H1 (cell line): ENCODE measurements around the gene HES4. TPM values are rescaled to one million over a fixed set of nuclear protein-coding genes. Genes with fewer than 3 reads are reported as not detected.

Source experiments
- CTCF ChIA-PET: fragments of 300-600 bp; sonication (Branson Sonifier 250); formaldehyde crosslinking; loops from one replicate; lab custom pipeline; 2021; ENCODE audit not compliant: partially characterized antibody; lab: Charles Lee
- POLR2A ChIA-PET: fragments of 300-600 bp; sonication (Branson Sonifier 250); formaldehyde crosslinking; loops from one replicate; lab custom pipeline; 2021; ENCODE audit warnings: inconsistent platforms; ENCODE audit not compliant: partially characterized antibody; lab: Charles Lee
- DNase-seq, 2 experiments: peaks; one replicate each; pipeline versions ENCODE4 v3.0.0 to v3.0.0-alpha.2; 2010 to 2022; ENCODE audit warnings: low spot score in 2 of 2, low read depth in 1 of 2, mixed read lengths in 1 of 2
- FAIRE-seq: peaks from 2 replicates; lab custom pipeline; 2011; peaks lifted over from hg19 to GRCh38; lab: Jason Lieb, UNC
- H2AFZ ChIP-seq: 2 replicates; pipeline ENCODE4 v1.8.1; 2012; ENCODE audit warnings: low read length, inconsistent platforms
- H2AK5ac ChIP-seq: 2 replicates; pipeline ENCODE4 v1.6.1; 2013; ENCODE audit warnings: low read depth, low read length
- H2BK120ac ChIP-seq: replicated peaks from 2 replicates; pipeline ENCODE3; 2013; ENCODE audit warnings: low read depth, low read length, inconsistent platforms
- H2BK12ac ChIP-seq: 2 replicates; pipeline ENCODE4 v1.6.1; 2013; ENCODE audit warnings: low read depth, low read length
- H2BK15ac ChIP-seq: 2 replicates; pipeline ENCODE4 v1.6.1; 2013; ENCODE audit warnings: low read length
- H2BK20ac ChIP-seq: 2 replicates; pipeline ENCODE4 v1.6.1; 2013; ENCODE audit warnings: low read length
- H2BK5ac ChIP-seq: 2 replicates; pipeline ENCODE4 v1.6.1; 2013; ENCODE audit warnings: low read depth, low read length
- H3K14ac ChIP-seq: 2 replicates; pipeline ENCODE4 v1.6.1; 2013; ENCODE audit warnings: inconsistent platforms; ENCODE audit not compliant: insufficient read length
- H3K18ac ChIP-seq: 2 replicates; pipeline ENCODE4 v1.6.1; 2013; ENCODE audit warnings: low read length; ENCODE audit errors: extremely low read depth
- H3K23ac ChIP-seq: 2 replicates; pipeline ENCODE4 v1.6.1; 2013; ENCODE audit warnings: inconsistent platforms; ENCODE audit not compliant: insufficient read length
- H3K23me2 ChIP-seq: 2 replicates; pipeline ENCODE4 v1.6.1; 2013; ENCODE audit warnings: low read depth, low read length
- H3K27ac ChIP-seq: 2 replicates; pipeline ENCODE4 v1.6.1; 2011; ENCODE audit warnings: low read depth, low read length, inconsistent platforms
- H3K27me3 ChIP-seq, 4 experiments: replicated peaks in 1 of 4; 1 replicate in 1 of 4; 2 replicates in 3 of 4; pipeline versions ENCODE4 v1.6.1 to v1.8.1; 2011 to 2013; ENCODE audit warnings: low read length in 3 of 4, mild to moderate bottlenecking in 3 of 4, inconsistent platforms in 2 of 4, mixed read lengths in 2 of 4, moderate library complexity in 1 of 4; ENCODE audit not compliant: control insufficient read depth in 3 of 4, insufficient read depth in 3 of 4; ENCODE audit errors: extremely low read depth in 1 of 4
- H3K36me3 ChIP-seq, 4 experiments: 2 replicates each; pipeline versions ENCODE4 v1.6.1 to v1.8.1; 2011 to 2013; ENCODE audit warnings: mild to moderate bottlenecking in 4 of 4, low read length in 3 of 4, moderate library complexity in 2 of 4, control low read depth in 1 of 4, inconsistent platforms in 1 of 4; ENCODE audit not compliant: insufficient read depth in 4 of 4, control insufficient read depth in 2 of 4
- H3K4ac ChIP-seq: replicated peaks from 2 replicates; pipeline ENCODE3; 2013; ENCODE audit warnings: low read length, low read depth, mixed read lengths, inconsistent platforms; ENCODE audit not compliant: insufficient read length
- H3K4me1 ChIP-seq, 4 experiments: replicated peaks in 1 of 4; 1 replicate in 1 of 4; 2 replicates in 3 of 4; pipeline versions ENCODE4 v1.6.1 to v1.8.1; 2011 to 2013; ENCODE audit warnings: low read length in 3 of 4, inconsistent platforms in 2 of 4, mixed read lengths in 1 of 4; ENCODE audit not compliant: insufficient read depth in 4 of 4, control insufficient read depth in 3 of 4
- H3K4me2 ChIP-seq, 2 experiments: 2 replicates each; pipeline versions ENCODE4 v1.6.1 to v1.8.1; 2011 to 2013; ENCODE audit warnings: low read depth in 2 of 2, low read length in 2 of 2, control low read depth in 1 of 2, inconsistent platforms in 1 of 2, mild to moderate bottlenecking in 1 of 2; ENCODE audit not compliant: insufficient read depth in 1 of 2
- H3K4me3 ChIP-seq, 4 experiments: fragments of 200-600, 300-600 bp in 1 of 4; sonication (generic), shearing (Covaris generic), sonication (Bioruptor Twin) in 1 of 4; 2 replicates each; pipeline versions ENCODE4 v1.5.1 to v1.8.1; 2011 to 2016; ENCODE audit warnings: low read length in 4 of 4, low read depth in 3 of 4, control low read depth in 2 of 4, inconsistent platforms in 2 of 4, mild to moderate bottlenecking in 2 of 4, mixed read lengths in 1 of 4, moderate library complexity in 1 of 4; ENCODE audit not compliant: insufficient read depth in 2 of 4; ENCODE audit errors: extremely low read depth in 1 of 4
- H3K56ac ChIP-seq: replicated peaks from 2 replicates; pipeline ENCODE3; 2013; ENCODE audit warnings: low read depth, mild to moderate bottlenecking, mixed read lengths, low read length, inconsistent platforms; ENCODE audit not compliant: insufficient read length
- H3K79me1 ChIP-seq: 2 replicates; pipeline ENCODE4 v1.6.1; 2013; ENCODE audit warnings: low read depth, low read length, control low read depth
- H3K79me2 ChIP-seq, 2 experiments: 2 replicates each; pipeline versions ENCODE4 v1.6.1 to v1.8.1; 2012 to 2013; ENCODE audit warnings: low read length in 2 of 2, mild to moderate bottlenecking in 2 of 2, inconsistent platforms in 1 of 2; ENCODE audit not compliant: insufficient read depth in 2 of 2, control insufficient read depth in 1 of 2
- H3K9ac ChIP-seq, 4 experiments: replicated peaks in 1 of 4; 1 replicate in 1 of 4; 2 replicates in 3 of 4; pipeline versions ENCODE4 v1.6.1 to v1.8.1; 2011 to 2013; ENCODE audit warnings: low read depth in 3 of 4, low read length in 3 of 4, control low read depth in 2 of 4, mild to moderate bottlenecking in 2 of 4, moderate library complexity in 2 of 4, inconsistent platforms in 1 of 4; ENCODE audit errors: extremely low read depth in 1 of 4
- H3K9me3 ChIP-seq, 2 experiments: 2 replicates each; pipeline versions ENCODE4 v1.6.1 to v1.8.1; 2012 to 2013; ENCODE audit warnings: mild to moderate bottlenecking in 2 of 2, moderate library complexity in 2 of 2, control low read depth in 1 of 2, inconsistent platforms in 1 of 2, low read depth in 1 of 2, low read length in 1 of 2, mixed read lengths in 1 of 2; ENCODE audit not compliant: insufficient read depth in 2 of 2
- H4K20me1 ChIP-seq, 2 experiments: replicated peaks in 1 of 2; 2 replicates each; pipeline versions ENCODE3 to v1.8.1; 2011 to 2013; ENCODE audit warnings: inconsistent platforms in 2 of 2, low read length in 2 of 2, mild to moderate bottlenecking in 1 of 2; ENCODE audit not compliant: insufficient read depth in 2 of 2, control insufficient read depth in 1 of 2
- H4K5ac ChIP-seq: 2 replicates; pipeline ENCODE4 v1.6.1; 2013; ENCODE audit warnings: low read length, low read depth, mixed read lengths, inconsistent platforms; ENCODE audit not compliant: insufficient read length
- H4K8ac ChIP-seq: 2 replicates; pipeline ENCODE4 v1.8.0; 2013; ENCODE audit warnings: mild to moderate bottlenecking, moderate library complexity, low read length, inconsistent platforms; ENCODE audit not compliant: insufficient read depth; ENCODE audit errors: extremely low read depth
- H4K91ac ChIP-seq: replicated peaks from 2 replicates; pipeline ENCODE3; 2013; ENCODE audit warnings: low read length, mixed read lengths, inconsistent platforms; ENCODE audit not compliant: insufficient read length
- CREB1 ChIP-seq: IDR thresholded peaks from 2 replicates; pipeline ENCODE4 v1.6.1; 2012; ENCODE audit warnings: inconsistent platforms
- CTCF ChIP-seq, 3 experiments: IDR thresholded peaks; 1 replicate in 2 of 3; 2 replicates in 1 of 3; pipeline versions ENCODE4 v1.5.1 to v1.6.1; 2011; ENCODE audit warnings: low read length in 3 of 3, mild to moderate bottlenecking in 3 of 3, inconsistent platforms in 2 of 3, low read depth in 1 of 3, moderate library complexity in 1 of 3; ENCODE audit not compliant: insufficient read depth in 1 of 3; ENCODE audit errors: control extremely low read depth in 1 of 3
- FOSL1 ChIP-seq: IDR thresholded peaks from 2 replicates; pipeline ENCODE4 v1.6.1; 2011; ENCODE audit warnings: mild to moderate bottlenecking, low read depth, low read length, moderate library complexity; ENCODE audit not compliant: insufficient read depth
- GTF2F1 ChIP-seq: IDR thresholded peaks from 2 replicates; pipeline ENCODE4 v1.6.1; 2012; ENCODE audit warnings: low read depth, low read length, improper control_type of control experiment, borderline replicate concordance
- NRF1 ChIP-seq: IDR thresholded peaks from 2 replicates; pipeline ENCODE4 v1.6.1; 2011; ENCODE audit warnings: mild to moderate bottlenecking, low read depth, low read length, improper control_type of control experiment
- POU5F1 ChIP-seq: IDR thresholded peaks from 2 replicates; pipeline ENCODE4 v1.6.1; 2011; ENCODE audit warnings: low read depth, mild to moderate bottlenecking, low read length, moderate library complexity
- TCF12 ChIP-seq: IDR thresholded peaks from 2 replicates; pipeline ENCODE4 v1.6.1; 2011; ENCODE audit warnings: low read depth, mild to moderate bottlenecking, low read length
- WGBS, 2 experiments: shearing (Covaris generic) in 1 of 2; methylation state at CpG; one replicate each; pipeline versions ENCODE4 v1.1.6 to v1.1.7; 2013 to 2015; ENCODE audit warnings: low lambda C conversion rate in 2 of 2, mixed read lengths in 2 of 2, inconsistent platforms in 1 of 2, low coverage in 1 of 2, missing lambda C conversion rate in 1 of 2; ENCODE audit not compliant: insufficient replicate concordance in 2 of 2, insufficient coverage in 1 of 2, insufficient read length in 1 of 2; ENCODE audit errors: extremely low coverage in 1 of 2, missing lambda C conversion rate in 1 of 2; 5-methylcytosine and 5-hydroxymethylcytosine counted together
- polyA plus RNA-seq, 7 experiments: library from polyadenylated mRNA; depleted of rRNA in 3 of 7; stranded (reverse) in 5 of 7; unstranded in 2 of 7; fragments of >200 nt in 5 of 7; fragments of 200-250 nt in 2 of 7; gene quantifications; 1 replicate in 5 of 7; 2 replicates in 1 of 7; 4 replicates in 1 of 7; pipeline versions ENCODE4 v1.2.1 to v1.2.3, GENCODE V29; 2011 to 2013; ENCODE audit warnings: missing spikeins in 2 of 7, mixed read lengths in 2 of 7
- total RNA-seq: library from RNA; stranded (reverse); fragmentation: NEBNext Ultra II Directional; extraction: Animal tissue kit (Norgen Biotek cat#: 25700); gene quantifications from 2 replicates; pipeline ENCODE4 v1.2.1, GENCODE V29; 2021

HES4 gene
- total and polyA plus RNA-seq, 2 of the 8 experiments (the other 6 are each of a cell fraction or from before 2014, with no cell fraction given): 2.8 to 3.5 TPM

- H3K18ac ChIP-seq: no peak overlapping the region
- H3K36me3 ChIP-seq: peaks cover 0 to 19% (median 10%) of the 10 kb centered on the region in 4 experiments; a peak in 7 of 8 replicates
- no peak overlapping the region for H3K9ac ChIP-seq
- no peak overlapping the region for H3K23ac ChIP-seq
- no peak overlapping the region for H3K27ac ChIP-seq
- CTCF ChIA-PET: interaction anchor here (1.0 to 2.8 kb wide), 4 partner anchors 11 to 78 kb away, joined by 3 to 9 read pairs (median 6); no protein-coding TSS in a partner anchor
- H3K4me1 ChIP-seq: peaks cover 0 to 11% (median 7%) of the 10 kb centered on the region in 4 experiments; a peak in 5 of 7 replicates
- no peak overlapping the region for H2AFZ ChIP-seq
- DNase-seq (no peak), FAIRE-seq (no peak)
- peaks cover 18% of the 10 kb centered on the region for H3K23me2 ChIP-seq
- H2BK120ac ChIP-seq: no peak overlapping the region
- no peak overlapping the region for H4K5ac ChIP-seq
- POLR2A ChIA-PET: interaction anchor here (1.2 kb wide), 1 partner anchor 8 kb away, joined by 5 read pairs; no protein-coding TSS in a partner anchor
- H2BK15ac ChIP-seq: no peak overlapping the region
- 93% methylated on average over 48 of the region's 57 CpGs; no CpG with 5 or more reads in 1 of the 2 experiments for WGBS, 2 experiments
- H4K8ac ChIP-seq: peak overlapping the region; percentile 51; the same call in 1 of the 2 replicates
- peaks cover 5 to 31% of the 10 kb centered on the region in 2 experiments for H4K20me1 ChIP-seq
- H3K9me3 ChIP-seq: no peaks in the 10 kb centered on the region; a peak in 1 of 4 replicates
- no peak overlapping the region for H2BK20ac ChIP-seq
- no peak overlapping the region for H3K4ac ChIP-seq
- peaks cover 0 to 11% of the 10 kb centered on the region in 2 experiments; a peak in 3 of 4 replicates for H3K79me2 ChIP-seq
- no peak overlapping the region for H2AK5ac ChIP-seq
- H3K79me1 ChIP-seq: peaks cover 6% of the 10 kb centered on the region
- no peak overlapping the region for H2BK5ac ChIP-seq
- H3K56ac ChIP-seq: no peak overlapping the region
- no peak overlapping the region for H3K14ac ChIP-seq
- H3K4me3 ChIP-seq: no peak overlapping the region
- no peak overlapping the region; a peak in 1 of 4 replicates for H3K4me2 ChIP-seq
- no peak overlapping the region for H4K91ac ChIP-seq
- H3K27me3 ChIP-seq: peaks cover 12 to 43% (median 33%) of the 10 kb centered on the region in 4 experiments
- H2BK12ac ChIP-seq: no peak overlapping the region
- TF ChIP-seq POU5F1: no peak
- no peak for TF ChIP-seq TCF12
- TF ChIP-seq NRF1: no peak
- TF ChIP-seq CREB1: no peak
- TF ChIP-seq CTCF (IDR thresholded peaks at IDR 0.05; ENCODE audit: control extremely low read depth in 1 of 3, insufficient read depth in 1 of 3, low read depth in 1 of 3, low read length in 3 of 3): no peak
- no peak for TF ChIP-seq GTF2F1
- no peak for TF ChIP-seq FOSL1
Observed at GRCh38 chr1:962381-963300, 37.3 kb downstream of the HES4 start.
